Amygdala (tissue), 56 donors: ENCODE measurements around the gene CAB39.
"Not testable (repeated sequence)": the region's sequence is repeated elsewhere in the genome, so short reads cannot be mapped to it uniquely, and the experiment has no call there.

Experiments used
- DNase-seq, 56 donors: peaks; one replicate each; lab custom pipeline; 2025; lab: John Stamatoyannopoulos, UW

CAB39 gene

DNA sequence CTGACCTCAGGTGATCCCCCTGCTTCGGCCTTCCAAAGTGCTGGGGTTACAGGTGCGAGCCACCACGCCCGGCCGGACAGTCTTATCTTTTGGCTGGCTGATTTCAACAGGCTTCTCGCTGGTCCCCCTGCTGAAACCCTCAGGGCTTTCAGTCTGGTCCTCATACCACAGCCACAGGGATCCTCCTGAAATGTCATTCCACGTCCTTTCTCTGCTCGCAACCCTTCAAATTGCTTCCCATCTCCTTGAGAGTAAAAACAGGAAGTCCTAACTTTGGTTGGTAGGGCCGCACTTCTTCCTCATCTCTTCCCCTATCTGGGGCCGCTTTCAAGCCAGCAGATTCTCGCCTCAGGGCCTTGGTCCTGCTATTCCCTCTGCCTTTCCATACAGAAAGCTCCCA is 1.4 kb upstream of the CAB39 start:
- DNase-seq = peak in 4 of 56 donors; percentile 2 to 28 (median 8)

DNA sequence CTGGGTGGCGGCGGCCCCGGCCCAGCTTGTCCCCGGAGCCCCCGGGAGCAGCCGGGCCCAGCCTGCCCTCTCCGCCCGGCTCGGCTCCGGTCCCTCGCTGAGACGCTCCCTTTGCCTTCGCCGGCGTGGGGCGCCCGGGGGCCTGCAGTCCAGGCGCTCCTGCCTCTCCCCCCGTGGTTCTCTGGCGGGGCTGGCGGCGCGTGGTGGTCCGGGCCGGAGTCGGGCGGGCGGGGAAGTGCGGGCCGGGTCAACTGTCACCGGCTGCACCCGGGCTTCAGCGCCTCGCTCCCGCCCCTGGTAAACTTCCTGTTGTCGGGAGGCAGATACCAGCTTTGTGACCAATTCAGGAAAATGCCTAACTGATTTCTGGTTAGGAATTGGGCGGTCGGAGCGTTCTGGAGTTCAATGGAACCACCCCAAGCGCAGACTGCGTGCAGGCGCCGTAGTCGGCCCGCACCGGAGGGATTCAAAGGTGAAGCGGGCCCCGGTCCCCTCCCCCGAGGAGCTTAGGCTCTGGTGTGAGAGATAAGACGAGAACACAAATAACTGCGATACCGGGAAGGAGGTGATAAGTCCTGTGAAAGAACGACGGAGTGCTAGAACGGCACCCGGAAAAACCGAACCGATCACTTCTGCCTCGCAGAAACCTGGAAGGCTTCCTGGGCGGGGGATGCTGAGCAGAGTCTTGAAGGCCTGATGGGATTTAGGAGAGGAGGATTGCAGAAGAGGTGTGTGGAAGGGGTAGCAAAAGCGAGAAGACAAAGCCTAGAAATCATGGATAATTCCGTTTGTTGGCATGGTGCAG is 891 bp downstream of the CAB39 start:
- peak in 21 of 56 donors; percentile 4 to 51 (median 28) for DNase-seq

DNA sequence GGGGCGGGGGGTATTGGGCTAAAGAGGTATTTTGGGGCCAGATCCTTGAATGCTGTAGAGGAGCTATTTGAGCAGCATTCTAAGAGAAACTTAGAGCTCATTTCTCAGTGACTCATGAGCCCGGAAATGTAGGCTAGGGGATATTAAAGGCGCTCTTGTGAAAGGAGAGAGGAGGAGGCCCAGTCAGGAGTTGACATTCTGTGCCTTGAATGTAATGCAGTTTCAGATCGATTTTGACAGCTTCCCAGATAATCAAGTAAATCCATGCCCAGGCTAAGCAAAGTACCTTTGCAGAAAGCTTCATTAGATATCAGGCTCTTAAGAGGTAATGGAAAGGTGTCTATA is 1.5 kb downstream of the CAB39 start:
- peak in 2 of 56 donors; percentile 11 to 44 for DNase-seq

DNA sequence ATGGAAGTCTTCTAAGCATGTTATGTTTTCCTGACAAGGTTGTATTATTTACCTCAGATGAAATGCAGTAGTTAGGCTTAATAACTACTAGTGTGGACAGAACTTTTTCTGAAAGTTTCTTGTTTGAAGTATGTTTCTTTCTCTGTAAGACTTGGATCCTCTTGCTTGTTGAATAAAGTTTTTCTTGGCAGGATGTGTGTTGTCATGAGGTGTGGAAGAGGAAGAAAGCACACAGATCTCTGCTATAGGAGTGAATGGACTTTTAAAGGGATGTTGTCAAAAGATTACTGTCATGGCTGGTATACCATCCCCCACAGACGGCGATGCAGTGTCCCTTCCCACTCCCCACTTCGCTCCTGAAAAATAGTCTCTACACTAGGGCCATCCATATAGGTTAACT is 2.6 kb downstream of the CAB39 start:
- DNase-seq = no peak

DNA sequence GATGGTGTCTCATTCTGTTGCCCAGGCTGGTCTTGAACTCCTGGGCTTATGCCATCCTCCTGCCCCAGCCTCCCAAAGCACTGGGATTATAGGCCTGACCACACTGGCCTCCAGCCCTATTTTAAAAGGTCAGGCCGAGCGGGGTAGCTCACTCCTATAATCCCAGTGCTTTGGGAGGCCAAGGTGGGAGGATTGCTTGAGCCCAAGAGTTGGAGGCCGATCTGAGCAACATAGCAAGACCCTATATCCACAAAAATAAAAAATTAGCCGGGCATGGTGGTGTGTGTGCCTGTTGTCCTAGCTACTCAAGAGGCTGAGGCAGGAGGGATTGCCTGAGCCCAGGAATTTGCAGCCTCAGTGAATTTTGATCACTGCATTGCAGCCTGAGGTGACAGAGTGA is 3.9 kb downstream of the CAB39 start:
- DNase-seq = no peak

DNA sequence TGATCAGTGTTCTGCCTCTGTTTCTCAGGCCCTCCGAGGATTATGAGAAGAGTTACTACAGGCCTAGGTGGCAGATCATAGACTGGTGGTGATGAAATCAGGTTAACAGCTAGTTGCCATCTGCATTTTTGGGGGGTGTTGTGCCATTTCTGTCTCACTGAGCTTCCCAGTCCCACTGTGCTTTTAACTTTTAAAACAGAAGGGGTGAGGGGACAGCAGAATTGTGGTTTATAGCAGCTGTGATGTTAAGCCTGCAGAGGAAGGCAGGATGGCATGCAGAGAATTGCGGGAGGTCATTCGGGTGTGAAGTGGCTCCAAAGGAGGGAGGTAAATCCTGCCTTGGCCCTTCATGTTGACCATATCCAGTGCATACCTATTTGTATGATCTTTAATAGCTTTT is 5.0 kb downstream of the CAB39 start:
- DNase-seq = no peak

DNA sequence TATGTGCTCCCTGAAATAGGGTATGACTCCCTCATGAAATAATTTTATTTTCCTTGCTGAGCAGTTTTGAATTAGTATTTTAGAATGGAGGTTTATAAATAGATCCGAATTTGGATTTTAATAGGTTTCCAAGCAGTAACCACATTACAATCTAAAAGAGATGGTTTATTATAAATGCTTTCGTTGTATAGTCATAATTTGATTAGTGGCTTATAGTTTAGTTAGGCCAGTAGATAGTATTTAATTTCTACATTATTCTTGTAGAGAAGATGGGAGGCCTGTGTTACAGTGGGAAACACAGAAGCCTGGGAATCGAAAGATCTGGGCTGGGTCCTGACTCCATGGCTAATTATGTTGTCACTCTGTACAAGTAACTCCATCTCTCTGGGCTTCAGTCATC is 6.7 kb downstream of the CAB39 start:
- DNase-seq = no peak

DNA sequence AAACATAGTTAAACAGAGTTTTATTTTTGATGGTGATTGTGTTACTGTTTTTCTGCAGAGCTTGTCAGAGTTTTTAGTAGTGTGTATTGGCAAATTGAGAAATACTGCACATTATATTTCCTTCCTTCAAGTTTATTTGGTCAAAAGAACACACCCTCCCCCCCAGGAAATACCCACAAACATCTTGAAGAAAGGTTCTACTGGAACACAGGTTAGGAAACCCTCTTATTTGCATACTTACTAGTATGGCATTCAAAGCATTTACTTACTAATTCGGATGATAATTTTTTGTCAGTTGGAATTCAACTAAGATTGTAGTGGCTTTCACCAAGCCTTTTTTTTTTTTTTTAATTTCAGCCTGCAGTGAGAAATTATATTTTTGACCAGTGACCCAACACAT is 9.1 kb downstream of the CAB39 start:
- no peak for DNase-seq

DNA sequence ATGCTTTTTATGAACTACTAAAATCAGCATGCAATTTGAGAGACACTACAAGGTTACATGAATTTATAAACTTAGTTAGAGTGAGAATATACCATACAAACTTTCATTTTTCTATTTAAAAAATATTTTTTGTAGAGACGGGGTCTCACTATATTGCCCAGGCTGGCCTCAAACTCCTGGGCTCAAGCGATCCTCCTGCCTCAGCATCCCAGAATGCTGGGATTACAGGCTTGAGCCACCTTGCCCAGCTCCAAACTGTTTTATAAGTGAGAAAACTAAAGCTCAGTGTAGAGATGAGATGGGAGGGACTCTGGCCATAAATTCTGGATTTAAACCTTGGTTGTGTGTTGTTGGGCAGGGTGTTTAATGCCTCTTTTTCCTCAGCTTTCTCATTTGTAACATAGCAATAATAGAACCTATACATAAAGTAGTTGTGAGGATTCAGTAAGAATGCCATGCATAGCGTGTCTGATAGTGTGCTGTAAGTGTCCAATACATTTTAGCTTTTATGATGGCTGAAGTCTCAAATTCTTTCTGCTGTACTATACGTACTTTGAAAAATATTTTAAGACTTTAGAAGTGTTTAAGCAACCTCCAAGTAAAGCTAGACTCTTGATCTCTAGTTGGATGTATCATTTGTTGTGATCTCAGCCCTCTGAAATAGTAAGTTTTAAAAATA is 9.7 kb downstream of the CAB39 start:
- DNase-seq = no peak

DNA sequence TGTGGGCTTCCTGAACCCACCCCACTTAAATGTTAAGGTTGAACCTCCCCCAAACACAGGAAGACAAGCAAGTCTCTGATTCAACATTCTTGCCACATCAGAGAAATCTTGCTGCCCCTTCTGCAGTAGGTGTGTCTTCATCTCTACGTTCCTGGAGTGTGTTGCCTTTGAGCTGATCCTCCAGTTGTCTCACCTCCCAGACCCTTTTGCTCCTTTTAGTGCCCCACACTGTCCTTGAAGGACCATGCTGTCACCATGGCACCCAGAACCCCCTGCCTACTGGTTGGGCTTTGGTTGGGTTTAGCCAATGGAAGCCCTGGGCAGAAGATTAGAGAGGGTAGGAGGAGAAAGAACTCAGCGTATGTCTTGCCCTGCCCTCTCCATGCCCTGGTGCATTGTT is 10.7 kb downstream of the CAB39 start:
- no peak for DNase-seq

DNA sequence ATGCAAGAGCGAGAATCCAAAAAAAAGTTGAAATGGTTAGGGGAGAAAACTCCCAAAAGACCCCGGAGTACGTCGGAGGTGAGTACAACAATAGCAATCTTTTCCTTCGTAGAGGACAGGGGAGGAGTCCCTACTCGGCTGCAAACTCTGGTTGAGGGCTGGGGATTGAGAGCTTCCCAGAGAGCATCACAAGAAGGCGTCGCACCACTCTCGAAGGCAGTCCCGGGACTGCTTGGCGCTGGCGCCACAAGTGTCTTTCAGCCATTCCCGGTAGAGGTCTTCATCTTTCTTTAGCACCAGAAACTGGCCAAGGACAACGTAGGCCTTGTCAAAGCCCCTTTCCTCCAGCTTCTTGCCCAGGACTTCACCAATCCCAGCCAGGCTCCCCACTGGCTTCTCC is 12.3 kb downstream of the CAB39 start:
- not testable (repeated sequence) for DNase-seq

DNA sequence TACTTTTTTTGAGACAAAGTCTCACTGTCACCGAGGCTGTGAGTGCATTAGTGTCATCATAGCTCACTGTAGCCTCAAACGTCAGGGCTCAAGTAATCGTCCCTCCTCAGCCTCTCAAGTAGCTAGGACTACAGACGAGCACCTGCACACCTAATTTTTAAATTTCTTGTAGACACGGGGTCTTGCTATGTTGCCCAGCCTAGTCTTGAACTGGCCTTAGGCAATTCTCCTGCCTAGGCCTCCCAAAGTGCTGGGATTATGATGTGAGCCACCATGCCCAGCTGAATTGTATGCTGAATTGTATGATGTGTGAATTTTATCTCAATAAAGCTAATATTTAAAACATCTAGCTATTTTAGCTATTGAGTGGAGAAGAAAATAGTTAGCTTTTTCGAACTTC is 18.9 kb downstream of the CAB39 start:
- no peak for DNase-seq

DNA sequence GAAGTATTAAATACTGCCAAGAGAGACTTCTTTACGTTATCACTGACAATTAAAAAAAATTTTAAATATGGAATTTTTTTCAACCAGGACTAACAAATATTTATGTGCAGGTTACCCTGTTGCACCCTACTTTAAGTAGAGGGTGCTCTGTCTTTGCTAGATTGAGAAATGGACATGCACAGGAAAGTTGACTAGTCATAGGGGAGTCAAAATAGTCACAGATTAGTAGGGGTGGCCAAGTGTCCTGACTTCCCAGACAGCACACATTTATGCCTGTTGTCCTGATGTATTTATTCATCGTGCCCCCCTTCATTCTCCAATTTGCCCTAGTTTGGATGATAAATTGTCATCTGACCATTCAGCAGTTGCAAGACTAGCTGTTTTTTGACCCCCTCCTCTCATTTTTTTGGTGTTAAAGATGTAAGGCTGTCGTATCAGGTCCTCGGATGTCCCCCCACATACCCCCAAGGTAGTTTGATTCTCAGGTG is 20.3 kb downstream of the CAB39 start:
- no peak for DNase-seq

DNA sequence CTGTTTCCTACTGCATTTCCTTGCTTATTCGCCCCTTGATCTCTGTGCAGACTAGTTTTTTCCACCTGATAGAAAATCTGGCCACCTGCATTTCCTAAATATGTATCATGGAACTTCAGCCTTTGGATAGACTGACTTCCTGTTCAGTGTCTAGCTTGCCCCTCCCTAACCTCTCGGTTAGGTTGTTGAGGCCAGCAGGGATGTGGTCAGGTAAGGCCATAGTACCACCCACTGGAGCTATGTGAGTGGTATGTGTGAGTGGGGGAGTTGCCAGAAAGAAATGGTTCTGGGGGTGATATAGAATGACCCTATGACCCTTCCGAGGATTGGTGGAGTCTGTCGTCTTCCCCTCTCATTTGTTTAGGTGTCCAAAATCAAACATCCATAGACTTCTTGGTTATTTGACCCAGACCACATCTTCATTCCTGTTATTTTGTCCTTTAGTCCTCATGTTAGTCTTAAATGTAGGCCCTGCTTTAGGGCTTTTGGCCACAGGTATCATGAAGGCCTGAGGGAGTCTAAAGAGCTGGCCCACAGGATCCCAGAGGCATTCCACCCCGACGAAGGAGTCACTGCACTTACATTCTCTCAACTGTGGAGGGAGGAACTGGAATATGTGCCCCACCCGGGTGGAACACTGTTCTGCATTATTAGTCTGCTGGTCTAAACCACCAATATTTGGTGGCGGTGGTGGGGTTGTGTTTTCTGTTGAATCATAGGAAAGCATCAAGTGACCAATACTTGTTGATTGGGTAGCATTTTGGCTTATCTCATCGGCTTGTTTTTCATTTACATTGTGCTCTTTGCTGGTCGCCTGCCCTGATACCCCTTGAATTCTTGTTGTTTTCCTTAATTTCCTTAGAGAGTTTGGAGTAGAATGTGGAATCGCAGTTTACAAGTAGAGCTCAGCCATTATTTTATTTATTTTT is 21.9 kb downstream of the CAB39 start:
- DNase-seq = no peak

DNA sequence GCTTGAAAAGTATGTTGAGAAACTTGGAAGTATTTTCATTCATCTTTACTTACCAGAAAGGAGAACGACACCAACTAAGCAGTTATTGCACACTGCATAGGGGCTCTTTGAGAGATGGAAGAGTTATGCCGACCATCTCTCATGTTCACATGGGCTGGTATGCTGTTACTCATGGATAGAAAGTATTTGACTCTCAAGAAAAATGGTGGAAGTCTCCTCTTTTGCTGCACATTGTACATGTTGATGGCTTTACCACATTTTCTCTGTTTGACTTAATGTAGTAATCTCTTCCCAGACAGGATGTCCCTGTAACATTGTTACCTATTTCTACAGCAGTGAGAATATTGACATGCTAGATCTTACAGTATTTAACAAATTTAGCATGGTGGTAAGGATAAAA is 23.2 kb downstream of the CAB39 start:
- no peak for DNase-seq

DNA sequence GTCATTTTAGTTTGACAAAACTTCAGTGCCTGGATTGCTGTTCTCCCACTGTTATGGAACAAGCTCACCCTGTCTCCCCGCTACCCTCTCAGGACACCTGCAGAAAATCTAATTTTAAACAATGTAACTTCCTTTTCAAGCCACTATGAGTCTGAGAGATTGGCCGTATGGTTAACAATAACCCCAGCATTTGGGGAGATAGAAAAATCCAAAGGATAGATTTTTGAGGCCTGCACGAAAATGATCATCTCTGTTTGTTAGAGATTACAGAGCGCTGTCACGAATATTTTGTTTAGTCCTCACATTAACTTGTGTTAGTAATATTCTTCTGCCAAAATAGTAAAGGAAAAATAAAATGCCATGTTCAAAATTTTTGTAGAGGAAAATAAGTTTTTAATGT is 24.7 kb downstream of the CAB39 start:
- no peak for DNase-seq

DNA sequence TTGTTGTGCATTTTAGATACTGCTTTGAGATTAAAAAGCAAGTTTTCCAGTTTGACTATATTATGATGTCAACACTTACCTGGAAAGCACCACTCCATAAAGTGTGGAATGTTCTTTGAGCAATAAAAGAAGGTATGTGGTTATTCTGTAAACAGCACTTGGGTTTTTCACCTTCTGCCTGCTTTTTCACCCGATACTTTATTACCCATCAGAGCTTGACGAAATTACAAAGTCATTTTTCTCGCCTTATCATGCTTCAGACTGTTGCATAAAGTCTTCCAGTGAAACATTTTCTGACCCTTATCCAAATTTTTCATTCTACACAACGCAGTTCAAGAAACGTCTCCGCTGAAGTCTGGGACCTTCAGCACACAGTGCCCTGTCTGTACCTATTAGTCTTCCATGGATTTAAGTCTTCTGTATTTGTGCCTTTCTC is 25.2 kb downstream of the CAB39 start:
- no peak for DNase-seq

DNA sequence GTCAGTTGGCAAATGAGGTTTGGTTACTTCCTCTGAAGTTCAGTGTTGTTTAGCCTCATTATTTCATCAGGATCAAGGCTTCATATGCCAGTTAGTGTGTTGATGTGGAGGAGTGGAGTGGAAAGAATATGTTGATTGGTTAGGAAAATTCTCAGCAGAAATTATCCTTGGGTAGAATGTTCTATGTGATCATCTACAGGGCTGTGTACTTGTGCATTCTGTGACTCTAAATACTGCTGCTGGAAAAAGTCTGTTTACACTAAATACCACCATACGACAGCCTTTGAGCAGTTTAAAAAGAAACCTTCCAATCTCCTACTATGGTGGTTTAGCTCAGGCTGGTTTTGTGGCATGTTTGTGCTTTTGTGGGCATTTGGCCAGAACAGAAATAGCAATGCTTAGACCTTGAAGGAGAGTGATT is 25.8 kb downstream of the CAB39 start:
- DNase-seq = no peak

DNA sequence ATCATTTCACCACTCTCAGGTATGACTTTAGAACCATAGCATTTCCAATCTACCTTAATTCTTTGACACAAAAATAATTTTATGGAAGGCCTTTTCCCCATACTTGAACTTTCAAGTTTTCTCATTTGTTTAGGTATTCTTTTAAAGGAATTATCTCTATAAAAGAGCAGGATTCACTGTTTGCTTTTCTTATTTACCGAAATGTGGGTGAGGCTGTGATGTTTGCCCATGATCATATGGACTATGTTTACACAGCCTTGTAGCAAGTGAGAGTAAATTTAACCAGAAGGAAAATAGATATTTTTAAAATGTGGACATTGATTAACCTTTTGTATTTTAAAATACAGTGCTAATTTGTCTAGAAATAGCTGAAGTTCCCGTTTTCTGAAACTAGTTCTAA is 26.3 kb downstream of the CAB39 start:
- DNase-seq = no peak

DNA sequence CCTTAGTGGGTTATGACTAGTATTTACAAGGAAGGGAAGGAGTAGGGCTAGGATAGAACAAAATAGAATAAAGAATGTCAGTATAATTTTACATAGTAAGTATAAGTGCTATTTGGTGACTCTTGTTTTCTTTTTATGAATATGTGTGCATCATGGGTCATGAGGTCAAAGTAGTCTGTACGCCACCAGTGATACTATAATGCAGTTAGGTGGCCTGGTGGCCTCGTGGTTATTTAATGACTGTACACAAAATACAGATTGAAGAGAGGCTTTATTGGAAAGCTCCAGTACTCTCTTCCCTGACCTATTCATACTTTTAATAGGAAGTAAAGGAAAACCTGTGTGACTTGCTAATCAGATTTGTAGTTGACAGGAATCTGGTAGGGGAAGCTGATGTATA is 27.3 kb downstream of the CAB39 start:
- DNase-seq = no peak

DNA sequence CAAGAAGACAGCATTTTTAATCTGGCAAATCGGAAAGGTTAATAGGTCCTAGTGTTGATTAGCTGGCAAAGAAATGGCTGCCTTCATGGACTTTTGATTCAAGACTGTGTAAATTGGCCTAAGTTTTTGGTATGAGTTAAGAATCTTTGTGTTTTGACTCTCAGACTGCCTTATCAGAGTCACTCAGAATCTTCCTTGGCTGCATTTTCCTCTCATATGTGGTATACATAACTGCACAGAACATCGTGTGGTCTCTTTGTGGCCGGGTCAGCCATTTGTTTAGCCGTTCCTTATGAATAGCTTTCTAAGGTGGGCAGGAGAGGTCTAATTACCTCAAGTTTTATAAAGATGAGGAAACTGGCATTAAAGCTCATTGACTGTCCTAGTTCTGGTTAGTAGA is 30.1 kb downstream of the CAB39 start:
- no peak for DNase-seq
